ENCODE data around the gene ANKRD36.
"Not testable (repeated sequence)": the region's sequence is repeated elsewhere in the genome, so short reads cannot be mapped to it uniquely, and the experiment has no call there.

The ANKRD36 gene

DNA sequence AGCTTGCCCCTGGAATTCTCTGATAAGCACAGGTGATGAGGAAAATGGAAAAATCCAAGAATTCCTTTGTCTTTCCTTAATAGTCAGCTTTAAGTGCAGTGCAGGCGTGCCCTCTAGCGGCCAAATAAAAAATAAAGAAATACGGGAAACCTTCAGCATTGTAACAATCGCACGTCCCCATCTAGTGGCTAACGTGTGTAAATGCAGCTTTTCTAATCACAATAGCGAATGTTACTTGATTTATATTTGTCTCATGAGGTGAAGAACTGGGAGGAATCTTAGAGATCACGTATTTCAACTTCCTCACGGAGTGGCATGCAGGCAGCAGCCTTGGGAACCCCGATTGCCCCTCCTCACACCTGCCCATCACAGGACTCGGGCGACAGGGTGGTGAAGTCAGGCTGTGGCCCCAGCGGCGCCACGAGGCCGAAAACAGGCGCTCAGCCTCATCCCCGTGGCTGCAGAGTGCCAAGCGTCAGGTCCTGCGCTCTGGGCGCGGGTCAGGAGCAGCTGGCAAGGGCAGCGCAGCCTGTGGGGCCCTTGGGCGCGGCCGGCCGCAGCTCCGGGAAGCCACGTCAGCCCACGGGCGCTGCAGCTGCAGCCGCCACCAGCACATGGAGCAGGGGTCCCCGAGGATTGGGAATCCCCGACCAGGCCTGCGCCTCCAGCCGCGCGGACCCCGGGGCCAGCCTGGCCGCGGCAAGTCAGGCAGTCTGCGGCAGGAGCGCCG, 468 bp upstream of the ANKRD36 start:
- peak in 1 of 2 donors; percentile 25 for DNase-seq (ENCODE audit: low read depth in 2 of 2, low spot score in 1 of 2)

GRCh38 chr2:97113882-97114255, 916 bp downstream of the ANKRD36 start:
- DNase-seq (ENCODE audit: low read depth in 2 of 2, low spot score in 1 of 2), result not testable (repeated sequence)

- DNase-seq (ENCODE audit: low read depth in 2 of 2, low spot score in 1 of 2), result not testable (repeated sequence)
Observed at GRCh38 chr2:97129090-97129489, 16.1 kb downstream of the ANKRD36 start.

GRCh38 chr2:97144016-97144415, 31.1 kb downstream of the ANKRD36 start:
- DNase-seq (ENCODE audit: low read depth in 2 of 2, low spot score in 1 of 2), result not testable (repeated sequence)

- DNase-seq (ENCODE audit: low read depth in 2 of 2, low spot score in 1 of 2), result not testable (repeated sequence)
Observed at GRCh38 chr2:97166548-97166947, 53.6 kb downstream of the ANKRD36 start.

- DNase-seq (ENCODE audit: low read depth in 2 of 2, low spot score in 1 of 2), result not testable (repeated sequence)
Observed at GRCh38 chr2:97167938-97168337, 55.0 kb downstream of the ANKRD36 start.

GRCh38 chr2:97168583-97168982, 55.6 kb downstream of the ANKRD36 start:
- not testable (repeated sequence) for DNase-seq (ENCODE audit: low read depth in 2 of 2, low spot score in 1 of 2)

DNA sequence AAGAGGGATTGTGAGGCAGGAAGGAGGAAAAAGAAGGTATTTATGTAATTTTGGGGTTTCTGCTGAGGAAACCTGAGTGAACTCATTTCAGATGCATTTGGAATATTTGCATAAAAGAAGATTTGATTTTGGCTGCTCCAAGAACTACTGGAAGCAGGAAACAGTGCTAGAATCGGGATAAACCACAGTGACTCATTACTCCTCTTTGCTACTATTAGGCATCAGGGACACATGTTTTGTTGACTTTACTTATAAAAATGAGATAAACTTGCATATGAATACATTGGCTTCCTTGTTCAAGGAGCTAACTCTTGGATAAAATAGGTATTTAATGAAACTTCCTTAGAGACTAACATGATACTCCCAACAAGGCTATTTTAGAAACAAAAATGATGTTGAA, 67.4 kb downstream of the ANKRD36 start:
- DNase-seq (ENCODE audit: low read depth in 2 of 2, low spot score in 1 of 2), result not testable (repeated sequence)

DNA sequence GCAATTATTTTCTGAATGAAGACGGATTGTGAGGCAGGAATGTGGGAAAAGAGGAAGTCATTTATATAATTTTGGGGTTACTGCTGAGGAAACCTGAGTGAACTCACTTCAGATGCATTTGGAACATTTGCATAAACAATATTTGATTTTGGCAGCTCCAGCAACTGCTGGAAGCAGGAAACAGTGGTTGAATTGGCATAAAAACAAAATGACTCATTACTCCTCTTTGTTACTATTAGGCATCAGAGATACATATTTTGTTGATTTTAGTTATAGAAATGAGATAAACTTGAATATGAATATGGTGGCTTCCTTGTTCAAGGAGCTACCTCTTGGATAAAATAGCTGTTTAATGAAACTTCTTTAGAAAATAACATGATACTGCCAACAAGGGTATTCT, 82.4 kb downstream of the ANKRD36 start:
- not testable (repeated sequence) for DNase-seq (ENCODE audit: low read depth in 2 of 2, low spot score in 1 of 2)

DNA sequence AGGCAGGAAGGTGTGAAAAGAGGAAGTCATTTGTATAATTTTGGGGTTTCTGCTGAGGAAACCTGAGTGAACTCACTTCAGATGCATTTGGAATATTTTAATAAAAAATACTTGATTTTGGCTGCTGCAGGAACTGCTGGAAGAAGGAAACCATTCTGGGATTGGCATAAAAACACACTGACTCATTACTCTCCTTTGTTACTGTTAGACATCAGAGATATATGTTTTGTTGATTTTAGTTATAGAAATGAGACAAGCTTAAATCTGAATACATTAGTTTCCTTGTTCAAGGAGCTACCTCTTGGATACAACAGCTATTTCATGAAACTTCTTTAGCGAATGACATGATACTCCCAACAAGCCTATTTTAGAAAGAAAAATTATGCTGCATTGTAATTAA, 84.3 kb downstream of the ANKRD36 start:
- DNase-seq (ENCODE audit: low read depth in 2 of 2, low spot score in 1 of 2), result not testable (repeated sequence)

DNA sequence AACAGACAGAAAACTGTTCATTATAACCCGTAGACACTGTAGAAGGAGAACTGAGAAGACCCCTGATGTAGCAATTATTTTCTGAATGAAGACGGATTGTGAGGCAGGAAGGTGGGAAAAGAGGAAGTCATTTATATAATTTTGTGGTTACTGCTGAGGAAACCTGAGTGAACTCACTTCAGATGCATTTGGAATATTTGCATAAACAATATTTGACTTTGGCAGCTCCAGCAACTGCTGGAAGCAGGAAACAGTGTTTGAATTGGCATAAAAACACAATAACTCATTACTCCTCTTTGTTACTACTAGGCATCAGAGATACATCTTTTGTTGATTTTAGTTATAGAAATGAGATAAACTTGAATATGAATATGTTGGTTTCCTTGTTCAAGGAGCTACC, 87.9 kb downstream of the ANKRD36 start:
- not testable (repeated sequence) for DNase-seq (ENCODE audit: low read depth in 2 of 2, low spot score in 1 of 2)

GRCh38 chr2:97202643-97203250, 89.8 kb downstream of the ANKRD36 start:
- not testable (repeated sequence) for DNase-seq (ENCODE audit: low read depth in 2 of 2, low spot score in 1 of 2)

- DNase-seq (ENCODE audit: low read depth in 2 of 2, low spot score in 1 of 2), result no peak
Observed at GRCh38 chr2:97210325-97210724, 97.4 kb downstream of the ANKRD36 start.

- DNase-seq (ENCODE audit: low read depth in 2 of 2, low spot score in 1 of 2), result not testable (repeated sequence)
Observed at GRCh38 chr2:97215025-97215424, 102.1 kb downstream of the ANKRD36 start.

DNA sequence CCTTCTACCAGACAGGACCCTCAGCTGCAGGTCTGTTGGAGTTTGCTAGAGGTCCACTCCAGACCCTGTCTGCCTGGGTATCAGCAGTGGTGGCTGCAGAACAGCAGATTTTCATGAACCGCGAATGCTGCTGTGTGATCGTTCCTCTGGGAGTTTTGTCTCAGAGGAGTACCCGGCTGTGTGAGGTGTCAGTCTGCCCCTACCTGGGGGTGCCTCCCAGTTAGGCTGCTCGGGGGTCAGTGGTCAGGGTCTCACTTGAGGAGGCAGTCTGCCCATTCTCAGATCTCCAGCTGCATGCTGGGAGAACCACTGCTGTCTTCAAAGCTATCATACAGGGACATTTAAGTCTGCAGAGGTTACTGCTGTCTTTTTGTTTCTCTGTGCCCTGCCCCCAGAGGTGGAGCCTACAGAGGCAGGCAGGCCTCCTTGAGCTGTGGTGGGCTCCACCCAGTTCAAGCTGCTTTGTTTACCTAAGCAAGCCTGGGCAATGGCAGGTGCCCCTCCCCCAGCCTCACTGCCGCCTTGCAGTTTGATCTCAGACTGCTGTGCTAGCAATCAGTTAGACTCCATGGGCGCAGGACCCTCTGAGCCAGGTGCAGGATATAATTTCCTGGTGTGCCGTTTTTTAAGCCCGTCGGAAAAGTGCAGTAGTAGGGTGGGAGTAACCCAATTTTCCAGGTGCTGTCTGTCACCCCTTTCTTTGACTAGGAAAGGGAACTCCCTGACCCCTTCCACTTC, 118.1 kb downstream of the ANKRD36 start:
- DNase-seq (ENCODE audit: low read depth in 2 of 2, low spot score in 1 of 2), result not testable (repeated sequence)

GRCh38 chr2:97232981-97233380, 120.0 kb downstream of the ANKRD36 start:
- not testable (repeated sequence) for DNase-seq (ENCODE audit: low read depth in 2 of 2, low spot score in 1 of 2)

DNA sequence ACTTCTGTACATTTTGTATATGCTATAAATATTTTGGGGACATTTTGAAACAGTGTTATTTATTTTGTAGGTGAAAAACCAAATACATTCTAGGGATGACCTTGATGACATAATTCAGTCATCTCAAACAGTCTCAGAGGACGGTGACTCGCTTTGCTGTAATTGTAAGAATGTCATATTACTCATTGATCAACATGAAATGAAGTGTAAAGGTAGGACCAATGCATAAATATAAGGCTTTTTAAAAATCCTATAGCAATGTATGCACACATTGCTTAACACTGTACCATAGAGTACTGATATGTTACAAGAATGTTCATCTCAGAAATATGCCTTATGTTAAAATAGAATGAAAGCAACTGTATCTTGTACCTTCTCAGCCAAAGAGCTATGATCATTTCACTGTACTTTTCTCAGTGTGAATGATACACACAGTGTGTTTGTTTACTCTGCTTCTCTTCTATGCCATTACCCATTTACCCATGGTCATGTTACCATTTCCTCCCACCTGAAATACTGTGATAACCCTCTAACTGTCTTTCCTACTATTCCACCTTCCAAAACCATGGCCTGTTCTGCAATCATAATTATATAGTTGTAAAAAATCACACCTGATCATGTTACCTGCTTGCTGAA, 120.8 kb downstream of the ANKRD36 start:
- DNase-seq (ENCODE audit: low read depth in 2 of 2, low spot score in 1 of 2), result not testable (repeated sequence)

DNA sequence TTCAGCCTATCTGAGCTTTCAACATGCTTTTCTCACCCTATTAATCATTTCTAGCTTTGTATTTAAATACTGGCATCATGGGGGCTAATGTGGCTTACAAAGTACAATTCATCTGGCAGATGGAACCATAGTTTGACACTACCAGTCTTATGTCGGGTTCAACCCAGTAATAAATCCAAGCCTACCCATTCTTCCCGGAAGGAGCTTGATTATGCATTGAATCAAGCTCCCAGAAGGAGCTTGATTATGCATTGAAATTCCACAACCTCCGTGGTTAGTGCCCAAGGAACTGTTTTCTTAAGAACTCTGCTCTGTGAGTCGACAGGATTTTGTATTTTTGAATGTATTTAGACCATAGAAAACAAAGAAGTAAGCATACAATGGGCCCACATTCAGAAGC, 148.2 kb downstream of the ANKRD36 start:
- not testable (repeated sequence) for DNase-seq (ENCODE audit: low read depth in 2 of 2, low spot score in 1 of 2)

DNA sequence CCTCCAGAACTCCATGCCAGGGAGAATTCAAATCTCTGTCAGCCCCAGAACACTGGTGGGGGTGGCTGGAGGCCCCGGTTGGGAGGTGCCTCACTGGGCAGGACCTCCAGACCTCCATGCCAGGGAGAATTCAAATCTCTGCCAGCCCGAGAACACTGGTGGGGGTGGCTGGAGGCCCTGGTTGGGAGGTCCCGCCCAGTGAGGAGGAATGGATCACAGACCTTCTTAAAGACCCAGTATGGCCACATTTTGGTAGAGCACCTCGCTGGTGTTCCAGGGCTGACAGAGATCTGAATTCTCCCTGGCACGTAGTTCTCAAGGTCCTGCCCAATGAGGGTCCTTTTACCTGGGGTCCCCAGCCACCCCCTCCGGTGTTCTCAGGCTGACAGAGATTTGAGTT, 153.5 kb downstream of the ANKRD36 start:
- DNase-seq (ENCODE audit: low read depth in 2 of 2, low spot score in 1 of 2), result not testable (repeated sequence)

DNA sequence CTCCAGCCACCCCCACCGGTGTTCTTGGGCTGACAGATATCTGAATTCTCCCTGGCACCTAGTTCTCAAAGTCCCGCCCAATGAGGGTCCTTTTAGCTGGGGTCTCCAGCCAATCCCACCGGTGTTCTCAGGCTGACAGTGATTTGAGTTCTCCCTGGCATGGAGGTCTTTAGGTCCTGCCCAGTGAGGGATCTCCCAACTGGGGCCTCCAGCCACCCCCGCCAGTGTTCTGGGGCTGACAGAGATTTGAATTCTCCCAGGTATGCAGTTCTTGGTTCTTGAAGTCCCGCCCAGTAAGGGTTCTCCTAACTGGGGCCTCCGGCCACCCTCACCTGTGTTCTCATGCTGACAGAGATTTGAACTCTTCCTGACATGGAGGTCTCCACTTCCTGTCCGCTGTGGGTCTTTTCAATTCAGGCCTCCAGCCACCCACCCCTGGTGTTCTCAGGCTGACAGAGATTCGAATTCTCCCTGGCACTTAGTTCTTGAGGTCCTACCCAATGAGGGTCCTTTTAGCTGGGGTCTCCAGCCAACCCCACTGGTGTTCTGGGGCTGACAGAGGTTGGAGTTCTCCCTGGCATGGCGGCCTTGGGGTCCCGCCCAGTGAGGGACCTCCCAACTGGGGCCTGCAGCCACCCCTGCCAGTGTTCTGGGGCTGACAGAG, 154.6 kb downstream of the ANKRD36 start:
- no peak for DNase-seq (ENCODE audit: low read depth in 2 of 2, low spot score in 1 of 2)

DNA sequence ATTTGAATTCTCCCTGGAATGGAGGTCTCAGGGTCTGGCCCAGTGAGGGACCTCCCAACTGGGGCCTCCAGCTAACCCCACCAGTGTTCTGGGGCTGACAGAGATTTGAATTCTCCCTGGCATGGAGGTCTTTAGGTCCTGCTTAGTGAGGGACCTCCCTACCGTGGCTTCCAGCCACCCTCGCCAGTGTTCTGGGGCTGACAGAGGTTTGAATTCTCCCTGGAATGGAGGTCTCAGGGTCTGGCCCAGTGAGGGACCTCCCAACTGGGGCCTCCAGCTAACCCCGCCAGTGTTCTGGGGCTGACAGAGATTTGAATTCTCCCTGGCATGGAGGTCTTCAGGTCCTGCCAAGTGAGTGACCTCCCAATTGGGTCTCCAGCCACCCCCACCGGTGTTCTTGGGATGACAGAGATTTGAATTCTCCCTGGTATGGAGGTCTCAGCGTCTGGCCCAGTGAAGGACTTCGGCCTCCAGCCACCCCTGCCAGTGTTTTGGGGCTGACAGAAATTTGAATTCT, 155.2 kb downstream of the ANKRD36 start:
- not testable (repeated sequence) for DNase-seq (ENCODE audit: low read depth in 2 of 2, low spot score in 1 of 2)
